HEK293 (cell line): ENCODE results near the gene PSMC1.

Source experiments
- CTCF ChIA-PET: fragments of 350-600 bp; formaldehyde crosslinking; extraction: SDS; loops from one replicate; lab custom pipeline; 2021; ENCODE audit warnings: antibody characterized with exemption; lab: Yijun Ruan, JAX
- POLR2A ChIA-PET: fragments of 300-600 bp; formaldehyde crosslinking; extraction: SDS; loops from one replicate; lab custom pipeline; 2020; ENCODE audit warnings: antibody characterized with exemption, inconsistent platforms; lab: Yijun Ruan, JAX
- H3K27ac ChIP-seq: fragments of 200-500 bp; sonication (Bioruptor generic); 2 replicates; pipeline ENCODE4 v1.5.1; 2014; ENCODE audit warnings: low read depth, low read length, control low read depth, inconsistent platforms; ENCODE audit errors: extremely low read depth
- H3K36me3 ChIP-seq, 2 experiments: fragments of 200-500 bp in 1 of 2; sonication (Bioruptor generic) in 1 of 2; 1 replicate in 1 of 2; 2 replicates in 1 of 2; pipeline ENCODE4 v1.5.1; 2014 to 2017; ENCODE audit warnings: inconsistent platforms in 2 of 2, low read length in 2 of 2; ENCODE audit not compliant: control insufficient read depth in 2 of 2, insufficient read depth in 1 of 2
- H3K4me1 ChIP-seq: fragments of 200-500 bp; sonication (Bioruptor generic); 2 replicates; pipeline ENCODE4 v1.5.1; 2014; ENCODE audit warnings: mild to moderate bottlenecking, low read length, inconsistent platforms; ENCODE audit not compliant: control insufficient read depth, insufficient read depth
- H3K4me3 ChIP-seq: 2 replicates; pipeline ENCODE4 v1.5.1; 2011; ENCODE audit warnings: low read depth, mild to moderate bottlenecking, control low read depth, low read length, moderate library complexity
- H3K9me3 ChIP-seq: fragments of 200-500 bp; sonication (Bioruptor generic); 2 replicates; pipeline ENCODE4 v1.5.1; 2014; ENCODE audit warnings: low read depth, low read length, inconsistent platforms; ENCODE audit not compliant: control insufficient read depth, insufficient read depth
- GLI4 ChIP-seq: fragments of 450-650 bp; formaldehyde crosslinking; IDR thresholded peaks from 2 replicates; pipeline ENCODE4 v1.5.1; 2016; ENCODE audit warnings: missing biosample characterization, missing genetic modification characterization
- KLF16 ChIP-seq: fragments of 450-650 bp; formaldehyde crosslinking; IDR thresholded peaks from 2 replicates; pipeline ENCODE4 v1.5.1; 2017; ENCODE audit warnings: missing biosample characterization, missing genetic modification characterization
- OSR2 ChIP-seq: fragments of 450-650 bp; formaldehyde crosslinking; IDR thresholded peaks from 2 replicates; pipeline ENCODE4 v1.5.1; 2016; ENCODE audit warnings: missing biosample characterization, missing genetic modification characterization
- SCRT1 ChIP-seq: fragments of 450-650 bp; formaldehyde crosslinking; IDR thresholded peaks from 2 replicates; pipeline ENCODE4 v1.5.1; 2016; ENCODE audit warnings: missing biosample characterization, missing genetic modification characterization, borderline replicate concordance
- YY1 ChIP-seq: fragments of 450-650 bp; formaldehyde crosslinking; IDR thresholded peaks from 2 replicates; pipeline ENCODE4 v1.5.1; 2018; ENCODE audit warnings: missing biosample characterization, missing genetic modification characterization
- ZBTB17 ChIP-seq: fragments of 450-650 bp; formaldehyde crosslinking; IDR thresholded peaks from 2 replicates; pipeline ENCODE4 v1.5.1; 2016; ENCODE audit warnings: missing biosample characterization, missing genetic modification characterization
- ZFHX2 ChIP-seq: fragments of 450-650 bp; formaldehyde crosslinking; conservative IDR thresholded peaks from 2 replicates; pipeline ENCODE4 v1.5.1; 2016; ENCODE audit warnings: missing biosample characterization, missing genetic modification characterization
- ZNF16 ChIP-seq: fragments of 450-650 bp; formaldehyde crosslinking; IDR thresholded peaks from 2 replicates; pipeline ENCODE4 v1.5.1; 2016; ENCODE audit warnings: low read depth, missing biosample characterization, missing genetic modification characterization
- ZNF174 ChIP-seq: fragments of 450-650 bp; formaldehyde crosslinking; IDR thresholded peaks from 2 replicates; pipeline ENCODE4 v1.5.0; 2017; ENCODE audit warnings: missing biosample characterization, mild to moderate bottlenecking, missing genetic modification characterization
- ZNF23 ChIP-seq: fragments of 450-650 bp; formaldehyde crosslinking; IDR thresholded peaks from 2 replicates; pipeline ENCODE4 v1.5.1; 2016; ENCODE audit warnings: missing biosample characterization, missing genetic modification characterization, borderline replicate concordance
- ZNF239 ChIP-seq: fragments of 450-650 bp; formaldehyde crosslinking; IDR thresholded peaks from 2 replicates; pipeline ENCODE4 v1.5.1; 2016; ENCODE audit warnings: missing biosample characterization, missing genetic modification characterization
- ZNF335 ChIP-seq: fragments of 450-650 bp; formaldehyde crosslinking; conservative IDR thresholded peaks from 2 replicates; pipeline ENCODE4 v1.5.1; 2016; ENCODE audit warnings: missing biosample characterization, missing genetic modification characterization
- ZNF423 ChIP-seq: fragments of 450-650 bp; formaldehyde crosslinking; IDR thresholded peaks from 2 replicates; pipeline ENCODE4 v1.5.1; 2016; ENCODE audit warnings: missing biosample characterization, missing genetic modification characterization
- ZNF473 ChIP-seq: fragments of 450-650 bp; formaldehyde crosslinking; IDR thresholded peaks from 2 replicates; pipeline ENCODE4 v1.5.1; 2017; ENCODE audit warnings: missing biosample characterization, missing genetic modification characterization
- ZNF548 ChIP-seq: fragments of 450-650 bp; formaldehyde crosslinking; IDR thresholded peaks from 2 replicates; pipeline ENCODE4 v1.5.1; 2016; ENCODE audit warnings: missing biosample characterization, missing genetic modification characterization
- ZSCAN30 ChIP-seq: fragments of 450-650 bp; IDR thresholded peaks from 2 replicates; pipeline ENCODE4 v1.5.1; 2018; ENCODE audit warnings: missing biosample characterization, mild to moderate bottlenecking, missing genetic modification characterization, moderate library complexity
- TF ChIP-seq, protein P1 (sequence below): fragments of 450-650 bp; formaldehyde crosslinking; IDR thresholded peaks from 2 replicates; pipeline ENCODE4 v1.5.1; 2016; ENCODE audit warnings: missing biosample characterization, missing genetic modification characterization
- TF ChIP-seq, protein P2 (sequence below): fragments of 450-650 bp; formaldehyde crosslinking; IDR thresholded peaks from 2 replicates; pipeline ENCODE4 v1.5.1; 2016; ENCODE audit warnings: missing biosample characterization, missing genetic modification characterization, borderline replicate concordance
- TF ChIP-seq, protein P3 (sequence below): fragments of 450-650 bp; formaldehyde crosslinking; IDR thresholded peaks from 2 replicates; pipeline ENCODE4 v1.5.1; 2016; ENCODE audit warnings: missing biosample characterization, missing genetic modification characterization
- TF ChIP-seq, protein P4 (sequence below): fragments of 450-650 bp; formaldehyde crosslinking; IDR thresholded peaks from 2 replicates; pipeline ENCODE4 v1.5.0; 2017; ENCODE audit warnings: missing biosample characterization, missing genetic modification characterization, borderline replicate concordance

The PSMC1 gene

DNA sequence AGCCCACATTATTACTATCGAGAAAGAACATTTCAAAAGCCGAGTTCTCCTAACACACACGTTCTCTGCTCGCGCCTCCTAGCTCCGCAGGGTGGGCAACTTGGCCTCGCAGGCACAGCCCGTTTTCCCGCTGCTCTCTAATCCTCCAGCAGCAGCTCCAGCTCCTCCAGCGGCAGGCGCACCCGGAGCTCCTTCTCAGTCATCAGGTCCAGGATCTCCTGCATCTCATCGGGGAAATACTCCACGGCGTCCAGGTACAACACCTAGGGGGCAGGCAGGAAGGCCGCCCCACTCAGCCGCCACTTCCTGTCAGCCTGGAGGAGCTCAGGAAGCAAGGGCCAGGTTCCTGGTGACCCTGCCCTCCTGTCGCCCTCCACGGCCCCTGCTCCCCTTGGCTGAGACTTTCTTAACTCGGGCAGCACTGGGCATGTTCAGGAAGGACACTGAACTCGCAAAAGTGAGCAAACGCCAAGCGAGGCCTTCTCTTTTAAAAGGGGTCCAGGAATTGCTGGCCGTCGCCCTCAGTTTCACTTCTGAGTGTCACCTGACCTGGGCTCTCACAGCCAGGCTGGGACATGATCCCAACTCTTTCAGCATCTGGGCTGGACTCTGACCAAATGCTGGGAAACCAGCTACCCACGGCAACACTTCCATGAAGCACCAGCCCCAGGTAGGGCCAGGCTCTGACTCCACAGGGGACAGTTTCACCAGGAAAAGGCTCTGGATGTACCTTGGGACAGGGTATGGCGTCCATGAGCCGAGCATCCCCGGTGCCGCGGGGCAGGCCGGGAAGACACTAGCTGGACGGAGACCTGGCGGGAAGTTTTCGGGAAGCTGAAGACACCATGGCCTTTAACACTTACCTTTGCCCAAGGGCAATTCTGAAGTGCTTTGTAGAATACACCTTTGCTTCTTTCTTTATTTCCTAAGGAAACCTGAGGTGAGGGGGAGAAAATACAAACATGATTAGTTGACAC is 22.1 kb downstream of the PSMC1 start:
- POLR2A ChIA-PET = no interaction called here
- no peak overlapping the region for H3K27ac ChIP-seq
- CTCF ChIA-PET = no interaction called here
- TF ChIP-seq ZSCAN30 (tag by site-specific recombination) (no peak), ZNF335 (tag by site-specific recombination) (no peak), ZBTB17 (no peak), ZNF423 (tag by site-specific recombination) (no peak), ZNF174 (tag by site-specific recombination) (no peak), ZNF23 (tag by site-specific recombination) (no peak), OSR2 (tag by site-specific recombination) (no peak), ZNF239 (tag by site-specific recombination) (no peak), KLF16 (tag by site-specific recombination) (no peak), ZNF548 (no peak), ZNF473 (no peak), YY1 (tag by site-specific recombination) (no peak), ZFHX2 (no peak), SCRT1 (tag by site-specific recombination) (no peak), GLI4 (tag by site-specific recombination) (no peak), ZNF16 (tag by site-specific recombination) (no peak)
- TF ChIP-seq, protein P1, sequence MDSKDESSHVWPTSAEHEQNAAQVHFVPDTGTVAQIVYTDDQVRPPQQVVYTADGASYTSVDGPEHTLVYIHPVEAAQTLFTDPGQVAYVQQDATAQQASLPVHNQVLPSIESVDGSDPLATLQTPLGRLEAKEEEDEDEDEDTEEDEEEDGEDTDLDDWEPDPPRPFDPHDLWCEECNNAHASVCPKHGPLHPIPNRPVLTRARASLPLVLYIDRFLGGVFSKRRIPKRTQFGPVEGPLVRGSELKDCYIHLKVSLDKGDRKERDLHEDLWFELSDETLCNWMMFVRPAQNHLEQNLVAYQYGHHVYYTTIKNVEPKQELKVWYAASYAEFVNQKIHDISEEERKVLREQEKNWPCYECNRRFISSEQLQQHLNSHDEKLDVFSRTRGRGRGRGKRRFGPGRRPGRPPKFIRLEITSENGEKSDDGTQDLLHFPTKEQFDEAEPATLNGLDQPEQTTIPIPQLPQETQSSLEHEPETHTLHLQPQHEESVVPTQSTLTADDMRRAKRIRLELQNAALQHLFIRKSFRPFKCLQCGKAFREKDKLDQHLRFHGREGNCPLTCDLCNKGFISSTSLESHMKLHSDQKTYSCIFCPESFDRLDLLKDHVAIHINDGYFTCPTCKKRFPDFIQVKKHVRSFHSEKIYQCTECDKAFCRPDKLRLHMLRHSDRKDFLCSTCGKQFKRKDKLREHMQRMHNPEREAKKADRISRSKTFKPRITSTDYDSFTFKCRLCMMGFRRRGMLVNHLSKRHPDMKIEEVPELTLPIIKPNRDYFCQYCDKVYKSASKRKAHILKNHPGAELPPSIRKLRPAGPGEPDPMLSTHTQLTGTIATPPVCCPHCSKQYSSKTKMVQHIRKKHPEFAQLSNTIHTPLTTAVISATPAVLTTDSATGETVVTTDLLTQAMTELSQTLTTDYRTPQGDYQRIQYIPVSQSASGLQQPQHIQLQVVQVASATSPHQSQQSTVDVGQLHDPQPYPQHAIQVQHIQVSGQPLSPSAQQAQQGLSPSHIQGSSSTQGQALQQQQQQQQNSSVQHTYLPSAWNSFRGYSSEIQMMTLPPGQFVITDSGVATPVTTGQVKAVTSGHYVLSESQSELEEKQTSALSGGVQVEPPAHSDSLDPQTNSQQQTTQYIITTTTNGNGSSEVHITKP = no peak
- TF ChIP-seq, protein P2, sequence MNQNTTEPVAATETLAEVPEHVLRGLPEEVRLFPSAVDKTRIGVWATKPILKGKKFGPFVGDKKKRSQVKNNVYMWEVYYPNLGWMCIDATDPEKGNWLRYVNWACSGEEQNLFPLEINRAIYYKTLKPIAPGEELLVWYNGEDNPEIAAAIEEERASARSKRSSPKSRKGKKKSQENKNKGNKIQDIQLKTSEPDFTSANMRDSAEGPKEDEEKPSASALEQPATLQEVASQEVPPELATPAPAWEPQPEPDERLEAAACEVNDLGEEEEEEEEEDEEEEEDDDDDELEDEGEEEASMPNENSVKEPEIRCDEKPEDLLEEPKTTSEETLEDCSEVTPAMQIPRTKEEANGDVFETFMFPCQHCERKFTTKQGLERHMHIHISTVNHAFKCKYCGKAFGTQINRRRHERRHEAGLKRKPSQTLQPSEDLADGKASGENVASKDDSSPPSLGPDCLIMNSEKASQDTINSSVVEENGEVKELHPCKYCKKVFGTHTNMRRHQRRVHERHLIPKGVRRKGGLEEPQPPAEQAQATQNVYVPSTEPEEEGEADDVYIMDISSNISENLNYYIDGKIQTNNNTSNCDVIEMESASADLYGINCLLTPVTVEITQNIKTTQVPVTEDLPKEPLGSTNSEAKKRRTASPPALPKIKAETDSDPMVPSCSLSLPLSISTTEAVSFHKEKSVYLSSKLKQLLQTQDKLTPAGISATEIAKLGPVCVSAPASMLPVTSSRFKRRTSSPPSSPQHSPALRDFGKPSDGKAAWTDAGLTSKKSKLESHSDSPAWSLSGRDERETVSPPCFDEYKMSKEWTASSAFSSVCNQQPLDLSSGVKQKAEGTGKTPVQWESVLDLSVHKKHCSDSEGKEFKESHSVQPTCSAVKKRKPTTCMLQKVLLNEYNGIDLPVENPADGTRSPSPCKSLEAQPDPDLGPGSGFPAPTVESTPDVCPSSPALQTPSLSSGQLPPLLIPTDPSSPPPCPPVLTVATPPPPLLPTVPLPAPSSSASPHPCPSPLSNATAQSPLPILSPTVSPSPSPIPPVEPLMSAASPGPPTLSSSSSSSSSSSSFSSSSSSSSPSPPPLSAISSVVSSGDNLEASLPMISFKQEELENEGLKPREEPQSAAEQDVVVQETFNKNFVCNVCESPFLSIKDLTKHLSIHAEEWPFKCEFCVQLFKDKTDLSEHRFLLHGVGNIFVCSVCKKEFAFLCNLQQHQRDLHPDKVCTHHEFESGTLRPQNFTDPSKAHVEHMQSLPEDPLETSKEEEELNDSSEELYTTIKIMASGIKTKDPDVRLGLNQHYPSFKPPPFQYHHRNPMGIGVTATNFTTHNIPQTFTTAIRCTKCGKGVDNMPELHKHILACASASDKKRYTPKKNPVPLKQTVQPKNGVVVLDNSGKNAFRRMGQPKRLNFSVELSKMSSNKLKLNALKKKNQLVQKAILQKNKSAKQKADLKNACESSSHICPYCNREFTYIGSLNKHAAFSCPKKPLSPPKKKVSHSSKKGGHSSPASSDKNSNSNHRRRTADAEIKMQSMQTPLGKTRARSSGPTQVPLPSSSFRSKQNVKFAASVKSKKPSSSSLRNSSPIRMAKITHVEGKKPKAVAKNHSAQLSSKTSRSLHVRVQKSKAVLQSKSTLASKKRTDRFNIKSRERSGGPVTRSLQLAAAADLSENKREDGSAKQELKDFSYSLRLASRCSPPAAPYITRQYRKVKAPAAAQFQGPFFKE (tag by site-specific recombination) = no peak
- TF ChIP-seq, protein P3, sequence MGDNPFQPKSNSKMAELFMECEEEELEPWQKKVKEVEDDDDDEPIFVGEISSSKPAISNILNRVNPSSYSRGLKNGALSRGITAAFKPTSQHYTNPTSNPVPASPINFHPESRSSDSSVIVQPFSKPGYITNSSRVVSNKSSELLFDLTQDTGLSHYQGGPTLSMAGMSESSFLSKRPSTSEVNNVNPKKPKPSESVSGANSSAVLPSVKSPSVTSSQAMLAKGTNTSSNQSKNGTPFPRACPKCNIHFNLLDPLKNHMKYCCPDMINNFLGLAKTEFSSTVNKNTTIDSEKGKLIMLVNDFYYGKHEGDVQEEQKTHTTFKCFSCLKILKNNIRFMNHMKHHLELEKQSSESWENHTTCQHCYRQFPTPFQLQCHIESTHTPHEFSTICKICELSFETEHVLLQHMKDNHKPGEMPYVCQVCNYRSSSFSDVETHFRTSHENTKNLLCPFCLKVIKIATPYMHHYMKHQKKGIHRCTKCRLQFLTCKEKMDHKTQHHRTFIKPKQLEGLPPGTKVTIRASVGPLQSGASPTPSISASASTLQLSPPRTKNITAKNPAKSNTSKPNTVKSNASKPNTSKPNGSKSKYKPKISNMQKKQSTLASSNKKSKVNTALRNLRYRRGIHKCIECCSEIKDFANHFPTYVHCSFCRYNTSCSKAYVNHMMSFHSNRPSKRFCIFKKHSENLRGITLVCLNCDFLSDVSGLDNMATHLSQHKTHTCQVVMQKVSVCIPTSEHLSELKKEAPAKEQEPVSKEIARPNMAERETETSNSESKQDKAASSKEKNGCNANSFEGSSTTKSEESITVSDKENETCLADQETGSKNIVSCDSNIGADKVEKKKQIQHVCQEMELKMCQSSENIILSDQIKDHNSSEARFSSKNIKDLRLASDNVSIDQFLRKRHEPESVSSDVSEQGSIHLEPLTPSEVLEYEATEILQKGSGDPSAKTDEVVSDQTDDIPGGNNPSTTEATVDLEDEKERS (tag by site-specific recombination) = no peak
- TF ChIP-seq, protein P4, sequence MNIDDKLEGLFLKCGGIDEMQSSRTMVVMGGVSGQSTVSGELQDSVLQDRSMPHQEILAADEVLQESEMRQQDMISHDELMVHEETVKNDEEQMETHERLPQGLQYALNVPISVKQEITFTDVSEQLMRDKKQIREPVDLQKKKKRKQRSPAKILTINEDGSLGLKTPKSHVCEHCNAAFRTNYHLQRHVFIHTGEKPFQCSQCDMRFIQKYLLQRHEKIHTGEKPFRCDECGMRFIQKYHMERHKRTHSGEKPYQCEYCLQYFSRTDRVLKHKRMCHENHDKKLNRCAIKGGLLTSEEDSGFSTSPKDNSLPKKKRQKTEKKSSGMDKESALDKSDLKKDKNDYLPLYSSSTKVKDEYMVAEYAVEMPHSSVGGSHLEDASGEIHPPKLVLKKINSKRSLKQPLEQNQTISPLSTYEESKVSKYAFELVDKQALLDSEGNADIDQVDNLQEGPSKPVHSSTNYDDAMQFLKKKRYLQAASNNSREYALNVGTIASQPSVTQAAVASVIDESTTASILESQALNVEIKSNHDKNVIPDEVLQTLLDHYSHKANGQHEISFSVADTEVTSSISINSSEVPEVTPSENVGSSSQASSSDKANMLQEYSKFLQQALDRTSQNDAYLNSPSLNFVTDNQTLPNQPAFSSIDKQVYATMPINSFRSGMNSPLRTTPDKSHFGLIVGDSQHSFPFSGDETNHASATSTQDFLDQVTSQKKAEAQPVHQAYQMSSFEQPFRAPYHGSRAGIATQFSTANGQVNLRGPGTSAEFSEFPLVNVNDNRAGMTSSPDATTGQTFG (tag by site-specific recombination) = no peak
- TF ChIP-seq, all 188 proteins: peak for 0
- Histone ChIP-seq H3K4me1 (no peaks in the 10 kb centered on the region), H3K4me3 (no peak overlapping the region), H3K36me3 (peaks cover 9 to 85% of the 10 kb centered on the region in 2 experiments), H3K9me3 (no peaks in the 10 kb centered on the region)
